Osteocyte (in vitro differentiated cells): ENCODE results near the gene TMEM117. TPM values are rescaled to one million over a fixed set of nuclear protein-coding genes. Genes with fewer than 3 reads are reported as not detected.
A peak's percentile ranks its signal among the peaks of the same experiment; 100 is the strongest.

ENCODE experiments used
- DNase-seq: peaks from one replicate; pipeline ENCODE4 v3.0.0; 2021; ENCODE audit warnings: mixed read lengths; ENCODE audit not compliant: unreplicated experiment; ENCODE audit errors: extremely low spot score
- H3K27ac Mint-ChIP-seq: one replicate; pipeline ENCODE4 v1.8.0; 2021; ENCODE audit warnings: mild to moderate bottlenecking, mixed read lengths; ENCODE audit not compliant: unreplicated experiment
- H3K27me3 Mint-ChIP-seq: one replicate; pipeline ENCODE4 v1.8.0; 2021; ENCODE audit warnings: mixed read lengths; ENCODE audit not compliant: unreplicated experiment
- H3K36me3 Mint-ChIP-seq: one replicate; pipeline ENCODE4 v1.8.0; 2021; ENCODE audit warnings: mixed read lengths; ENCODE audit not compliant: unreplicated experiment
- H3K4me1 Mint-ChIP-seq: one replicate; pipeline ENCODE4 v1.8.0; 2021; ENCODE audit warnings: mixed read lengths; ENCODE audit not compliant: unreplicated experiment
- H3K4me3 Mint-ChIP-seq: one replicate; pipeline ENCODE4 v1.8.0; 2021; ENCODE audit warnings: mild to moderate bottlenecking, moderate library complexity, mixed read lengths; ENCODE audit not compliant: unreplicated experiment
- H3K9me3 Mint-ChIP-seq: one replicate; pipeline ENCODE4 v1.8.0; 2021; ENCODE audit warnings: mixed read lengths; ENCODE audit not compliant: unreplicated experiment
- CTCF ChIP-seq: fragments of 200-600 bp; sonication (generic); IDR thresholded peaks from 2 replicates; pipeline ENCODE4 v1.5.0; 2021; ENCODE audit warnings: antibody characterized with exemption, mild to moderate bottlenecking, moderate library complexity
- total RNA-seq: library from RNA; stranded (reverse); gene quantifications from 2 replicates; pipeline ENCODE4 v1.2.1, GENCODE V29; 2021

TMEM117 gene
- total RNA-seq, 1 donor from 2014 or later: 14.2 TPM

- H3K4me1 Mint-ChIP-seq: no peaks in the 10 kb centered on the region
- no peak overlapping the region for H3K4me3 Mint-ChIP-seq
- no peak overlapping the region for H3K27ac Mint-ChIP-seq
- DNase-seq: no peak
- no peaks in the 10 kb centered on the region for H3K9me3 Mint-ChIP-seq
- no peaks in the 10 kb centered on the region for H3K27me3 Mint-ChIP-seq
- peak; percentile 45 for TF ChIP-seq CTCF
- peaks cover 2% of the 10 kb centered on the region for H3K36me3 Mint-ChIP-seq
Observed at GRCh38 chr12:44000309-44000952, 164.6 kb downstream of the TMEM117 start.

- H3K36me3 Mint-ChIP-seq: peaks cover 2% of the 10 kb centered on the region
- no peak for TF ChIP-seq CTCF
- no peak for DNase-seq
- H3K4me1 Mint-ChIP-seq: no peaks in the 10 kb centered on the region
- no peak overlapping the region for H3K27ac Mint-ChIP-seq
- no peak overlapping the region for H3K4me3 Mint-ChIP-seq
- peaks cover under 1% of the 10 kb centered on the region for H3K9me3 Mint-ChIP-seq
- H3K27me3 Mint-ChIP-seq: no peaks in the 10 kb centered on the region
Observed at GRCh38 chr12:44002607-44003006, 166.7 kb downstream of the TMEM117 start.

GRCh38 chr12:44003721-44004120 lies 167.8 kb downstream of the TMEM117 start:
- Mint-ChIP-seq H3K4me3 (no peak overlapping the region), H3K36me3 (peaks cover 7% of the 10 kb centered on the region), H3K27ac (no peak overlapping the region), H3K27me3 (no peaks in the 10 kb centered on the region), H3K4me1 (no peaks in the 10 kb centered on the region), H3K9me3 (peaks cover 11% of the 10 kb centered on the region)
- DNase-seq: no peak
- TF ChIP-seq CTCF: no peak

- H3K27me3 Mint-ChIP-seq: no peaks in the 10 kb centered on the region
- no peak for DNase-seq
- H3K27ac Mint-ChIP-seq: no peak overlapping the region
- no peaks in the 10 kb centered on the region for H3K36me3 Mint-ChIP-seq
- H3K9me3 Mint-ChIP-seq: no peaks in the 10 kb centered on the region
- no peak overlapping the region for H3K4me3 Mint-ChIP-seq
- no peaks in the 10 kb centered on the region for H3K4me1 Mint-ChIP-seq
- TF ChIP-seq CTCF: peak; percentile 70
Observed at GRCh38 chr12:44015333-44015941, 179.6 kb downstream of the TMEM117 start.

GRCh38 chr12:44017216-44017615 lies 181.3 kb downstream of the TMEM117 start:
- Mint-ChIP-seq H3K27me3 (no peaks in the 10 kb centered on the region), H3K9me3 (no peaks in the 10 kb centered on the region), H3K4me1 (no peaks in the 10 kb centered on the region), H3K27ac (no peak overlapping the region), H3K4me3 (no peak overlapping the region), H3K36me3 (no peaks in the 10 kb centered on the region)
- DNase-seq: no peak
- no peak for TF ChIP-seq CTCF
